Astrocyte of the cerebellum (primary cell): ENCODE measurements around the gene SPATA13.

Experiments
- DNase-seq: peaks from one replicate; pipeline ENCODE4 v3.0.0-alpha.2; 2011; ENCODE audit warnings: low read depth
- H3K4me3 ChIP-seq: 2 replicates; pipeline ENCODE4 v1.5.1; 2011; ENCODE audit warnings: mild to moderate bottlenecking, low read depth, low read length, moderate library complexity
- CTCF ChIP-seq: IDR thresholded peaks from 2 replicates; pipeline ENCODE4 v1.5.1; 2012; ENCODE audit warnings: low read length, low read depth, moderate library complexity, mild to moderate bottlenecking; ENCODE audit errors: missing control alignments
- in situ Hi-C: cut with HindIII; loops from 2 replicates; pipeline ENCODE4 v1.10.0; 2017; ENCODE audit warnings: low sequenced_read_pairs

SPATA13 gene

GRCh38 chr13:24181991-24182702, 21.6 kb downstream of the SPATA13 start:
- no peak overlapping the region for H3K4me3 ChIP-seq
- no peak for DNase-seq
- in situ Hi-C loops = no loop called here
- no peak for TF ChIP-seq CTCF

GRCh38 chr13:24182703-24183081, 22.2 kb downstream of the SPATA13 start:
- in situ Hi-C loops = no loop called here
- no peak for TF ChIP-seq CTCF
- no peak for DNase-seq
- no peak overlapping the region for H3K4me3 ChIP-seq

- in situ Hi-C loops = no loop called here
Measured at GRCh38 chr13:24183741-24184182, 23.2 kb downstream of the SPATA13 start.

GRCh38 chr13:24184265-24184841, 23.8 kb downstream of the SPATA13 start:
- no peak for TF ChIP-seq CTCF
- in situ Hi-C loops = no loop called here
- no peak for DNase-seq
- no peak overlapping the region for H3K4me3 ChIP-seq

More at GRCh38 chr13:24183741-24184182, 23.2 kb downstream of the SPATA13 start:
- DNase-seq = no peak
- no peak overlapping the region for H3K4me3 ChIP-seq
- TF ChIP-seq CTCF = no peak

- no peak for TF ChIP-seq CTCF
- H3K4me3 ChIP-seq = no peak overlapping the region
- DNase-seq = no peak
- in situ Hi-C loops = no loop called here
Measured at GRCh38 chr13:24184882-24185281, 24.4 kb downstream of the SPATA13 start.

GRCh38 chr13:24185591-24186232, 25.2 kb downstream of the SPATA13 start:
- no peak for TF ChIP-seq CTCF
- in situ Hi-C loops = no loop called here
- no peak for DNase-seq
- no peak overlapping the region for H3K4me3 ChIP-seq
